ENCODE data around the gene HERC3.

Gene HERC3

GRCh38 chr4:88660446-88661294, 68.4 kb downstream of the HERC3 start:
- no peak for DNase-seq (ENCODE audit: low spot score)

- no peak for DNase-seq (ENCODE audit: low spot score)
Observed at GRCh38 chr4:88661739-88662138, 69.5 kb downstream of the HERC3 start.

GRCh38 chr4:88672987-88673386, 80.7 kb downstream of the HERC3 start:
- DNase-seq (ENCODE audit: low spot score) = peak; percentile 37

GRCh38 chr4:88673886-88674285, 81.6 kb downstream of the HERC3 start:
- no peak for DNase-seq (ENCODE audit: low spot score)

- no peak for DNase-seq (ENCODE audit: low spot score)
Observed at GRCh38 chr4:88674565-88674964, 82.3 kb downstream of the HERC3 start.

GRCh38 chr4:88674979-88675378, 82.7 kb downstream of the HERC3 start:
- DNase-seq (ENCODE audit: low spot score) = no peak

- DNase-seq (ENCODE audit: low spot score) = no peak
Observed at GRCh38 chr4:88675543-88675942, 83.3 kb downstream of the HERC3 start.

- DNase-seq (ENCODE audit: low spot score) = no peak
Observed at GRCh38 chr4:88681209-88681608, 88.9 kb downstream of the HERC3 start.

GRCh38 chr4:88690355-88690754, 98.1 kb downstream of the HERC3 start:
- peak; percentile 17 for DNase-seq (ENCODE audit: low spot score)

GRCh38 chr4:88693792-88694191, 101.5 kb downstream of the HERC3 start:
- DNase-seq (ENCODE audit: low spot score) = no peak

- DNase-seq (ENCODE audit: low spot score) = no peak
Observed at GRCh38 chr4:88696630-88697029, 104.3 kb downstream of the HERC3 start.

GRCh38 chr4:88697141-88697540, 104.9 kb downstream of the HERC3 start:
- DNase-seq (ENCODE audit: low spot score) = no peak

- DNase-seq (ENCODE audit: low spot score) = peak; percentile 24
Observed at GRCh38 chr4:88697588-88698329, 105.5 kb downstream of the HERC3 start, which contains the start of gene NAP1L5. Gene NAP1L5 (minus strand): TSS chr4:88697829. CDS start chr4:88697754, 75 bp downstream.

- DNase-seq (ENCODE audit: low spot score) = no peak
Observed at GRCh38 chr4:88698519-88698918, 106.2 kb downstream of the HERC3 start.

- DNase-seq (ENCODE audit: low spot score) = no peak
Observed at GRCh38 chr4:88702782-88703181, 110.5 kb downstream of the HERC3 start.

- DNase-seq (ENCODE audit: low spot score) = no peak
Observed at GRCh38 chr4:88705223-88705622, 112.9 kb downstream of the HERC3 start.

GRCh38 chr4:88705805-88706492, 113.7 kb downstream of the HERC3 start:
- peak; percentile 14 for DNase-seq (ENCODE audit: low spot score)

- peak; percentile 54 for DNase-seq (ENCODE audit: low spot score)
Observed at GRCh38 chr4:88706574-88706973, 114.3 kb downstream of the HERC3 start.

- DNase-seq (ENCODE audit: low spot score) = no peak
Observed at GRCh38 chr4:88709989-88710388, 117.7 kb downstream of the HERC3 start.

GRCh38 chr4:88713782-88714181, 121.5 kb downstream of the HERC3 start:
- DNase-seq (ENCODE audit: low spot score) = no peak

GRCh38 chr4:88718098-88718497, 125.8 kb downstream of the HERC3 start:
- no peak for DNase-seq (ENCODE audit: low spot score)

- DNase-seq (ENCODE audit: low spot score) = no peak
Observed at GRCh38 chr4:88719381-88719780, 127.1 kb downstream of the HERC3 start.

All from COLO829 (cell line).